ENCODE results near the gene KCNIP4. TPM values are rescaled to one million over a fixed set of nuclear protein-coding genes. Genes with fewer than 3 reads are reported as not detected.
A peak's percentile ranks its signal among the peaks of the same experiment; 100 is the strongest.

KCNIP4 gene
- polyA plus RNA-seq, 6 donors from 2014 or later = 0.14 to 0.22 (median 0.22) TPM; not detected in 3

- H3K9me3 Mint-ChIP-seq = peaks cover 0 to 7% (median 4%) of the 10 kb centered on the region in 7 donors
- no peaks in the 10 kb centered on the region for H3K27me3 Mint-ChIP-seq
- no peaks in the 10 kb centered on the region for H3K4me1 Mint-ChIP-seq
- ATAC-seq (ENCODE audit: low read depth in 2 of 2) = no peak
- no peak overlapping the region for H3K27ac Mint-ChIP-seq
- H3K4me3 Mint-ChIP-seq = no peak overlapping the region
- DNase-seq = no peak
- H3K36me3 Mint-ChIP-seq = no peaks in the 10 kb centered on the region
These were observed 58.3 kb downstream of the KCNIP4 start for GRCh38 chr4:21890231-21890630.

- Mint-ChIP-seq H3K4me3 (no peak overlapping the region), H3K9me3 (peaks cover 0 to 9% (median 4%) of the 10 kb centered on the region in 7 donors), H3K27me3 (no peaks in the 10 kb centered on the region), H3K27ac (no peak overlapping the region), H3K4me1 (no peaks in the 10 kb centered on the region), H3K36me3 (no peaks in the 10 kb centered on the region)
- ATAC-seq (ENCODE audit: low read depth in 2 of 2) = no peak
- DNase-seq = no peak
These were observed 60.2 kb downstream of the KCNIP4 start for GRCh38 chr4:21888195-21888976.

GRCh38 chr4:21887481-21887880 lies 61.1 kb downstream of the KCNIP4 start:
- no peak overlapping the region for H3K4me3 Mint-ChIP-seq
- H3K27ac Mint-ChIP-seq = no peak overlapping the region
- ATAC-seq (ENCODE audit: low read depth in 2 of 2) = no peak
- DNase-seq = no peak
- H3K36me3 Mint-ChIP-seq = no peaks in the 10 kb centered on the region
- peaks cover 0 to 9% (median 4%) of the 10 kb centered on the region in 7 donors for H3K9me3 Mint-ChIP-seq
- no peaks in the 10 kb centered on the region for H3K27me3 Mint-ChIP-seq
- no peaks in the 10 kb centered on the region for H3K4me1 Mint-ChIP-seq

- DNase-seq (no peak), ATAC-seq (ENCODE audit: low read depth in 2 of 2) (no peak)
- H3K27ac Mint-ChIP-seq = no peak overlapping the region
- no peaks in the 10 kb centered on the region for H3K4me1 Mint-ChIP-seq
- no peaks in the 10 kb centered on the region for H3K36me3 Mint-ChIP-seq
- no peak overlapping the region for H3K4me3 Mint-ChIP-seq
- H3K9me3 Mint-ChIP-seq = peaks cover 0 to 9% (median 4%) of the 10 kb centered on the region in 7 donors
- H3K27me3 Mint-ChIP-seq = no peaks in the 10 kb centered on the region
These were observed 62.8 kb downstream of the KCNIP4 start for GRCh38 chr4:21885770-21886169.

GRCh38 chr4:21885241-21885640 lies 63.3 kb downstream of the KCNIP4 start:
- Mint-ChIP-seq H3K9me3 (peaks cover 0 to 9% (median 4%) of the 10 kb centered on the region in 7 donors), H3K36me3 (no peaks in the 10 kb centered on the region), H3K4me3 (no peak overlapping the region), H3K4me1 (no peaks in the 10 kb centered on the region), H3K27ac (no peak overlapping the region), H3K27me3 (no peaks in the 10 kb centered on the region)
- ATAC-seq (ENCODE audit: low read depth in 2 of 2) = no peak
- no peak for DNase-seq

- ATAC-seq (ENCODE audit: low read depth in 2 of 2) (no peak), DNase-seq (no peak)
- H3K9me3 Mint-ChIP-seq = peaks cover 0 to 9% (median 4%) of the 10 kb centered on the region in 7 donors
- no peaks in the 10 kb centered on the region for H3K4me1 Mint-ChIP-seq
- H3K36me3 Mint-ChIP-seq = no peaks in the 10 kb centered on the region
- H3K27me3 Mint-ChIP-seq = no peaks in the 10 kb centered on the region
- no peak overlapping the region for H3K4me3 Mint-ChIP-seq
- no peak overlapping the region for H3K27ac Mint-ChIP-seq
These were observed 64.0 kb downstream of the KCNIP4 start for GRCh38 chr4:21884615-21885014.

GRCh38 chr4:21882051-21882839 lies 66.3 kb downstream of the KCNIP4 start:
- Mint-ChIP-seq H3K27me3 (no peaks in the 10 kb centered on the region), H3K36me3 (no peaks in the 10 kb centered on the region), H3K27ac (no peak overlapping the region), H3K4me1 (no peaks in the 10 kb centered on the region), H3K9me3 (peaks cover 0 to 9% (median 4%) of the 10 kb centered on the region in 7 donors), H3K4me3 (no peak overlapping the region)
- ATAC-seq (ENCODE audit: low read depth in 2 of 2) (no peak), DNase-seq (no peak)

- peaks cover 0 to 8% (median under 1%) of the 10 kb centered on the region in 7 donors for H3K9me3 Mint-ChIP-seq
- no peak overlapping the region for H3K27ac Mint-ChIP-seq
- no peaks in the 10 kb centered on the region for H3K36me3 Mint-ChIP-seq
- no peak overlapping the region for H3K4me3 Mint-ChIP-seq
- no peaks in the 10 kb centered on the region for H3K27me3 Mint-ChIP-seq
- no peaks in the 10 kb centered on the region for H3K4me1 Mint-ChIP-seq
- no peak for ATAC-seq (ENCODE audit: low read depth in 2 of 2)
- no peak for DNase-seq
These were observed 69.4 kb downstream of the KCNIP4 start for GRCh38 chr4:21879187-21879586.

- H3K27ac Mint-ChIP-seq = no peak overlapping the region
These were observed 71.9 kb downstream of the KCNIP4 start for GRCh38 chr4:21876711-21877110.

GRCh38 chr4:21873145-21873544 lies 75.4 kb downstream of the KCNIP4 start:
- Mint-ChIP-seq H3K36me3 (no peaks in the 10 kb centered on the region), H3K27me3 (no peaks in the 10 kb centered on the region), H3K4me1 (no peaks in the 10 kb centered on the region), H3K9me3 (peaks cover 0 to 12% (median 2%) of the 10 kb centered on the region in 7 donors), H3K4me3 (no peak overlapping the region), H3K27ac (peak overlapping the region in 1 of 6 donors; percentile 58)
- no peak for ATAC-seq (ENCODE audit: low read depth in 2 of 2)
- no peak for DNase-seq

More at GRCh38 chr4:21876711-21877110, 71.9 kb downstream of the KCNIP4 start:
- H3K36me3 Mint-ChIP-seq = no peaks in the 10 kb centered on the region
- H3K9me3 Mint-ChIP-seq = peaks cover 0 to 9% (median 2%) of the 10 kb centered on the region in 7 donors
- ATAC-seq (ENCODE audit: low read depth in 2 of 2) (no peak), DNase-seq (no peak)
- H3K4me1 Mint-ChIP-seq = no peaks in the 10 kb centered on the region
- no peak overlapping the region for H3K4me3 Mint-ChIP-seq
- H3K27me3 Mint-ChIP-seq = no peaks in the 10 kb centered on the region

GRCh38 chr4:21872101-21872500 lies 76.5 kb downstream of the KCNIP4 start:
- Mint-ChIP-seq H3K27ac (no peak overlapping the region), H3K9me3 (peaks cover 0 to 12% (median 2%) of the 10 kb centered on the region in 7 donors), H3K4me1 (no peaks in the 10 kb centered on the region), H3K4me3 (no peak overlapping the region), H3K27me3 (no peaks in the 10 kb centered on the region), H3K36me3 (no peaks in the 10 kb centered on the region)
- DNase-seq (no peak), ATAC-seq (ENCODE audit: low read depth in 2 of 2) (no peak)

- no peak overlapping the region for H3K4me3 Mint-ChIP-seq
- H3K36me3 Mint-ChIP-seq = no peaks in the 10 kb centered on the region
- peaks cover 0 to 14% (median 2%) of the 10 kb centered on the region in 7 donors for H3K9me3 Mint-ChIP-seq
- DNase-seq (no peak), ATAC-seq (ENCODE audit: low read depth in 2 of 2) (no peak)
- H3K4me1 Mint-ChIP-seq = no peaks in the 10 kb centered on the region
- no peaks in the 10 kb centered on the region for H3K27me3 Mint-ChIP-seq
- H3K27ac Mint-ChIP-seq = no peak overlapping the region
These were observed 78.4 kb downstream of the KCNIP4 start for GRCh38 chr4:21869978-21870745.

GRCh38 chr4:21864686-21865085 lies 83.9 kb downstream of the KCNIP4 start:
- no peak for ATAC-seq (ENCODE audit: low read depth in 2 of 2)
- Mint-ChIP-seq H3K4me1 (no peaks in the 10 kb centered on the region), H3K9me3 (peaks cover 1 to 14% (median 4%) of the 10 kb centered on the region in 7 donors), H3K36me3 (no peaks in the 10 kb centered on the region), H3K27ac (no peak overlapping the region), H3K27me3 (no peaks in the 10 kb centered on the region), H3K4me3 (no peak overlapping the region)
- DNase-seq = no peak

Data from naive B cell (primary cell).